GM18499 (cell line): ENCODE measurements around the gene NXPH1.

Experiments
- ATAC-seq: cut with Tn5 transposase; IDR thresholded peaks from one replicate; pipeline ENCODE4 v1.9.1; 2021; ENCODE audit warnings: moderate number of reproducible peaks; ENCODE audit not compliant: insufficient read depth, unreplicated experiment

Gene NXPH1

GRCh38 chr7:8433477-8434289 lies at the start of gene NXPH1:
TSS of gene NXPH1 (plus strand) at chr7:8433609.
- ATAC-seq: no peak

- ATAC-seq: no peak
Observed at GRCh38 chr7:8384901-8385300, 48.5 kb upstream of the NXPH1 start.

- peak; percentile 86 for ATAC-seq
Observed at GRCh38 chr7:8386926-8387550, 46.4 kb upstream of the NXPH1 start.

GRCh38 chr7:8387551-8388256 lies 45.7 kb upstream of the NXPH1 start:
- peak; percentile 21 for ATAC-seq

GRCh38 chr7:8388257-8388625 lies 45.2 kb upstream of the NXPH1 start:
- ATAC-seq: no peak

- no peak for ATAC-seq
Observed at GRCh38 chr7:8389593-8390261, 43.7 kb upstream of the NXPH1 start.

GRCh38 chr7:8390262-8390626 lies 43.2 kb upstream of the NXPH1 start:
- ATAC-seq: no peak

- ATAC-seq: no peak
Observed at GRCh38 chr7:8391353-8392062, 41.9 kb upstream of the NXPH1 start.

- no peak for ATAC-seq
Observed at GRCh38 chr7:8396294-8396693, 37.1 kb upstream of the NXPH1 start.

- no peak for ATAC-seq
Observed at GRCh38 chr7:8408871-8409270, 24.5 kb upstream of the NXPH1 start.

- ATAC-seq: no peak
Observed at GRCh38 chr7:8411103-8411502, 22.3 kb upstream of the NXPH1 start.

GRCh38 chr7:8413600-8413999 lies 19.8 kb upstream of the NXPH1 start:
- ATAC-seq: no peak

- peak; percentile 82 for ATAC-seq
Observed at GRCh38 chr7:8418629-8419245, 14.7 kb upstream of the NXPH1 start.

GRCh38 chr7:8422177-8422576 lies 11.2 kb upstream of the NXPH1 start:
- no peak for ATAC-seq

GRCh38 chr7:8423057-8423456 lies 10.4 kb upstream of the NXPH1 start:
- no peak for ATAC-seq

GRCh38 chr7:8425223-8425622 lies 8.2 kb upstream of the NXPH1 start:
- no peak for ATAC-seq

GRCh38 chr7:8430643-8431042 lies 2.8 kb upstream of the NXPH1 start:
- no peak for ATAC-seq

GRCh38 chr7:8434290-8435002 lies 1.0 kb downstream of the NXPH1 start:
- ATAC-seq: no peak

- ATAC-seq: no peak
Observed at GRCh38 chr7:8435095-8435494, 1.7 kb downstream of the NXPH1 start.
